Spleen (tissue), 11 donors: ENCODE data around the gene EGFLAM. TPM values are rescaled to one million over a fixed set of nuclear protein-coding genes. Genes with fewer than 3 reads are reported as not detected.

ENCODE experiments used
- DNase-seq: peaks from one replicate; pipeline ENCODE4 v3.0.0-alpha.2; 2020
- H3K27ac ChIP-seq, 8 donors: fragments of 200-600 bp; sonication (generic) in 7 of 8; 1 replicate in 4 of 8; 2 replicates in 4 of 8; pipeline versions ENCODE4 v1.5.0 to v1.8.0; 2016 to 2021; ENCODE audit warnings: inconsistent platforms in 4 of 8, mild to moderate bottlenecking in 4 of 8, moderate library complexity in 1 of 8
- H3K27me3 ChIP-seq, 7 donors: fragments of 200-600 bp; sonication (generic) in 6 of 7; replicated peaks in 1 of 7; 1 replicate in 4 of 7; 2 replicates in 3 of 7; pipeline versions ENCODE4 v1.5.0 to v1.8.0; 2016 to 2021; ENCODE audit warnings: inconsistent platforms in 3 of 7, mild to moderate bottlenecking in 1 of 7
- H3K36me3 ChIP-seq, 6 donors: fragments of 200-600 bp; sonication (generic) in 5 of 6; 1 replicate in 4 of 6; 2 replicates in 2 of 6; pipeline versions ENCODE4 v1.5.0 to v1.8.0; 2016 to 2021; ENCODE audit warnings: inconsistent platforms in 2 of 6
- H3K4me1 ChIP-seq, 6 donors: fragments of 200-600 bp; sonication (generic) in 5 of 6; 1 replicate in 3 of 6; 2 replicates in 3 of 6; pipeline versions ENCODE4 v1.5.0 to v1.8.0; 2016 to 2021; ENCODE audit warnings: inconsistent platforms in 3 of 6
- H3K4me3 ChIP-seq, 8 donors: fragments of 200-600 bp; sonication (generic) in 7 of 8; 1 replicate in 4 of 8; 2 replicates in 4 of 8; pipeline versions ENCODE4 v1.5.0 to v1.8.0; 2016 to 2021; ENCODE audit warnings: inconsistent platforms in 4 of 8, mild to moderate bottlenecking in 4 of 8, moderate library complexity in 2 of 8
- H3K9me3 ChIP-seq, 8 donors: fragments of 200-600 bp; sonication (generic) in 7 of 8; 1 replicate in 4 of 8; 2 replicates in 4 of 8; pipeline versions ENCODE4 v1.5.0 to v1.8.0; 2016 to 2021; ENCODE audit warnings: inconsistent platforms in 4 of 8
- POLR2A ChIP-seq, 3 donors: fragments of 450-650 bp; IDR thresholded peaks; one replicate each; pipeline ENCODE4 v1.5.1; 2017; ENCODE audit warnings: antibody characterized with exemption in 3 of 3, mild to moderate bottlenecking in 1 of 3
- POLR2AphosphoS5 ChIP-seq, 3 donors: sonication (generic); formaldehyde crosslinking; IDR thresholded peaks; one replicate each; pipeline ENCODE4 v1.5.1; 2017; ENCODE audit warnings: antibody characterized with exemption in 3 of 3
- WGBS, 5 donors: extraction: QIAGEN DNeasy Blood & Tissue Kit in 3 of 5; methylation state at CpG; one replicate each; pipeline versions ENCODE4 v1.1.5 to v1.1.7; 2013 to 2018; 5-methylcytosine and 5-hydroxymethylcytosine counted together
- intact Hi-C: fragments of 100-400 bp; cut with DNase I; formaldehyde crosslinking; loops from one replicate; pipeline ENCODE4 v1.15.0; 2023; ENCODE audit warnings: low total_unique reads
- polyA plus RNA-seq, 3 donors: library from polyadenylated mRNA; stranded (reverse); fragments of 200-250 nt; gene quantifications; one replicate each; pipeline ENCODE4 v1.2.1, GENCODE V29; 2013
- total RNA-seq, 7 donors: library from RNA; depleted of rRNA in 3 of 7; stranded (reverse); fragments of >200 nt in 3 of 7; fragmentation: NEBNext Ultra II Directional in 4 of 7; extraction: Animal tissue kit (Norgen Biotek cat#: 25700) in 4 of 7; gene quantifications; one replicate each; pipeline versions ENCODE4 v1.1.0 to v1.2.1, GENCODE V29; 2016 to 2021
- TF ChIP-seq, protein P1 (sequence below), 11 experiments: fragments of 200-600 bp in 7 of 11; fragments of 450-650 bp in 4 of 11; sonication (generic) in 4 of 11; IDR thresholded peaks in 8 of 11; conservative IDR thresholded peaks in 3 of 11; 1 replicate in 7 of 11; 2 replicates in 4 of 11; pipeline versions ENCODE4 v1.4.0 to v1.8.0; 2016 to 2021; ENCODE audit warnings: antibody characterized with exemption in 11 of 11, inconsistent platforms in 4 of 11, mild to moderate bottlenecking in 1 of 11
- donor health status: healthy with polysubstance abuse.
- donor health status: DM: no; HTN: no; CAD: no; lungs with moderate emphysema.
- donor health status: DM: no; HTN: no; CAD: no.
- donor health status: Bipolar disorder and iron deficiency.
- donor health status: healthy.
- donor health status: DM: no; HTN: no; CAD: no.
- donor health status: DM: yes; HTN: yes; CAD: no.

Gene EGFLAM
- total and polyA plus RNA-seq, 10 donors = 6.0 to 16.8 (median 10.9) TPM

DNA sequence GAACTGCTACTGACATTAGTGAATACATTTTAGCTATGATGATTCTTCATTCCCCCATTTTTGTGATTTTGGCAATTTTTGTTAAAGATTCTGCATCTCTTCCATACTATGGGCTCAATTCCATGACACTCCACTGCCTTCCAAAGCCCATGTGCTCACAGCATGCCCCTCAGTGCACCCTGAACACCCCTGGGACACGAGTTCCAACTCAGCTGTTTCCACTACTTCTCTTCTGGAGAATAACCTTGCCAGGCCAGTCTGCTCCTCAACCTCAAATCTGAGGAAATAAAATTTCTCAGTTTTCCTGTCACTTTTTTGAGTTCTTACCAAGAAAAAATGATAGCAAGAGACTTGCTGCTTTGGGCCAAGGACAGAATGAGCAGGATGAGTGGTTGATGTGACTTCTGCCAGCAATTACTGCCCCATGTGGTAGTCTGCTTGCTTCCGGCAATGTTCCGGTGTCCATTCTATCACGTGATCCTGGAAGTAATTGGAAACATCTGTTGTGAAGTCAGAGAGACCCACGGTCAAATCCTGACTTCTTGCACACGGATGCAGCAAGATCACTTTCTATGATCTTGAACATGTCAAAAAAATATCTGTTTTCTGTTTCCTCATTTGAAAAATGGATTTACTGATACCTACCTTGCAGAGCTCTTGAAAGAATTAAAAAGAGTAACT is 58.3 kb downstream of the EGFLAM start:
- intact Hi-C loops = no loop called here
- no peak for DNase-seq
- Histone ChIP-seq H3K4me1 (no peaks in the 10 kb centered on the region), H3K27ac (no peak overlapping the region), H3K9me3 (no peaks in the 10 kb centered on the region), H3K27me3 (no peaks in the 10 kb centered on the region), H3K4me3 (no peak overlapping the region), H3K36me3 (no peaks in the 10 kb centered on the region)
- peak in 1 of 3 donors; percentile 34 for TF ChIP-seq POLR2AphosphoS5 (IDR thresholded peaks at IDR 0.05)
- TF ChIP-seq, protein P1, sequence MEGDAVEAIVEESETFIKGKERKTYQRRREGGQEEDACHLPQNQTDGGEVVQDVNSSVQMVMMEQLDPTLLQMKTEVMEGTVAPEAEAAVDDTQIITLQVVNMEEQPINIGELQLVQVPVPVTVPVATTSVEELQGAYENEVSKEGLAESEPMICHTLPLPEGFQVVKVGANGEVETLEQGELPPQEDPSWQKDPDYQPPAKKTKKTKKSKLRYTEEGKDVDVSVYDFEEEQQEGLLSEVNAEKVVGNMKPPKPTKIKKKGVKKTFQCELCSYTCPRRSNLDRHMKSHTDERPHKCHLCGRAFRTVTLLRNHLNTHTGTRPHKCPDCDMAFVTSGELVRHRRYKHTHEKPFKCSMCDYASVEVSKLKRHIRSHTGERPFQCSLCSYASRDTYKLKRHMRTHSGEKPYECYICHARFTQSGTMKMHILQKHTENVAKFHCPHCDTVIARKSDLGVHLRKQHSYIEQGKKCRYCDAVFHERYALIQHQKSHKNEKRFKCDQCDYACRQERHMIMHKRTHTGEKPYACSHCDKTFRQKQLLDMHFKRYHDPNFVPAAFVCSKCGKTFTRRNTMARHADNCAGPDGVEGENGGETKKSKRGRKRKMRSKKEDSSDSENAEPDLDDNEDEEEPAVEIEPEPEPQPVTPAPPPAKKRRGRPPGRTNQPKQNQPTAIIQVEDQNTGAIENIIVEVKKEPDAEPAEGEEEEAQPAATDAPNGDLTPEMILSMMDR (IDR thresholded peaks at IDR 0.05 in 8 of 11, conservative IDR thresholded peaks at IDR 0.05 in 3 of 11) = no peak
- 46 to 59% (median 53%) methylated on average over 6 of the region's 6 CpGs for WGBS, 5 donors

GRCh38 chr5:38317868-38318267 is 59.5 kb downstream of the EGFLAM start:
- Histone ChIP-seq H3K27me3 (no peaks in the 10 kb centered on the region), H3K9me3 (no peaks in the 10 kb centered on the region), H3K27ac (no peak overlapping the region), H3K36me3 (no peaks in the 10 kb centered on the region), H3K4me1 (no peaks in the 10 kb centered on the region), H3K4me3 (no peak overlapping the region)
- WGBS, 5 donors = 79 to 92% (median 88%) methylated on average over 3 of the region's 3 CpGs
- no peak for DNase-seq
- TF ChIP-seq, protein P1 (IDR thresholded peaks at IDR 0.05 in 8 of 11, conservative IDR thresholded peaks at IDR 0.05 in 3 of 11) = no peak
- no peak for TF ChIP-seq POLR2A (IDR thresholded peaks at IDR 0.05)
- TF ChIP-seq POLR2AphosphoS5 (IDR thresholded peaks at IDR 0.05) = no peak
- intact Hi-C loops = no loop called here

- no peak overlapping the region for H3K27ac ChIP-seq
These were observed 61.1 kb downstream of the EGFLAM start for GRCh38 chr5:38319491-38319890.

GRCh38 chr5:38321978-38322377 is 63.6 kb downstream of the EGFLAM start:
- TF ChIP-seq POLR2AphosphoS5 (IDR thresholded peaks at IDR 0.05) = no peak
- TF ChIP-seq, protein P1 (IDR thresholded peaks at IDR 0.05 in 8 of 11, conservative IDR thresholded peaks at IDR 0.05 in 3 of 11) = no peak
- TF ChIP-seq POLR2A (IDR thresholded peaks at IDR 0.05) = no peak
- Histone ChIP-seq H3K27me3 (no peaks in the 10 kb centered on the region), H3K27ac (no peak overlapping the region), H3K4me1 (no peaks in the 10 kb centered on the region), H3K36me3 (no peaks in the 10 kb centered on the region), H3K9me3 (no peaks in the 10 kb centered on the region), H3K4me3 (no peak overlapping the region)
- 72 to 84% (median 78%) methylated on average over 6 to 7 of the region's 7 CpGs for WGBS, 5 donors
- DNase-seq = no peak
- intact Hi-C loops = no loop called here

More at GRCh38 chr5:38319491-38319890, 61.1 kb downstream of the EGFLAM start:
- no peaks in the 10 kb centered on the region for H3K4me1 ChIP-seq
- TF ChIP-seq POLR2A (IDR thresholded peaks at IDR 0.05) (no peak), POLR2AphosphoS5 (IDR thresholded peaks at IDR 0.05) (no peak)
- TF ChIP-seq, protein P1 (IDR thresholded peaks at IDR 0.05 in 8 of 11, conservative IDR thresholded peaks at IDR 0.05 in 3 of 11) = no peak
- no peak for DNase-seq
- no peaks in the 10 kb centered on the region for H3K9me3 ChIP-seq
- no peaks in the 10 kb centered on the region for H3K27me3 ChIP-seq
- H3K36me3 ChIP-seq = no peaks in the 10 kb centered on the region
- 81 to 94% (median 84%) methylated on average over 3 of the region's 3 CpGs for WGBS, 5 donors
- intact Hi-C loops = no loop called here
- H3K4me3 ChIP-seq = no peak overlapping the region
